ENCODE results near the gene ROR1.

ROR1 gene

GRCh38 chr1:63773815-63774616 lies at the start of gene ROR1:
Gene ROR1, plus strand, starts transcription at chr1:63774017.
- no peaks in the 10 kb centered on the region for H3K36me3 ChIP-seq (ENCODE audit: control insufficient read depth in 2 of 2, insufficient read depth in 1 of 2, low read length in 2 of 2)
- peak within 1 kb of the TSS; percentile 92 for H3K27ac ChIP-seq (ENCODE audit: extremely low read depth, low read depth, low read length)
- ChIA-PET CTCF (interaction anchor here (0.6 to 2.4 kb wide), 20 partner anchors 10 to 1463 kb away, joined by 3 to 10 read pairs (median 4); no protein-coding TSS in a partner anchor), POLR2A (interaction anchor here (0.6 kb wide), 1 partner anchor 757 kb away, joined by 4 read pairs; no protein-coding TSS in a partner anchor)
- H3K4me3 ChIP-seq (ENCODE audit: low read depth, low read length) = peak within 1 kb of the TSS; percentile 80
- H3K9me3 ChIP-seq (ENCODE audit: control insufficient read depth, insufficient read depth, low read depth, low read length) = no peaks in the 10 kb centered on the region
- H3K4me1 ChIP-seq (ENCODE audit: control insufficient read depth, insufficient read depth, low read length) = peaks cover 24% of the 10 kb centered on the region
- TF ChIP-seq ZNF354C (tag by site-specific recombination; IDR thresholded peaks at IDR 0.05; ENCODE audit: borderline replicate concordance, low read depth) = no peak
- TF ChIP-seq ZNF664 (tag by site-specific recombination; IDR thresholded peaks at IDR 0.05) = no peak
- 0 out of 2 replicates have a peak, but pooled peaks have one; percentile 12 for TF ChIP-seq GLI4 (tag by site-specific recombination; IDR thresholded peaks at IDR 0.05)
- TF ChIP-seq ZNF843 (tag by site-specific recombination; IDR thresholded peaks at IDR 0.05) = peak; percentile 78
- peak; percentile 83 for TF ChIP-seq PRDM1 (tag by site-specific recombination; IDR thresholded peaks at IDR 0.05)
- TF ChIP-seq ZSCAN30 (tag by site-specific recombination; IDR thresholded peaks at IDR 0.05) = peak; percentile 76
- no peak for TF ChIP-seq ZNF133 (tag by site-specific recombination; IDR thresholded peaks at IDR 0.05)
- TF ChIP-seq WT1 (tag by site-specific recombination; IDR thresholded peaks at IDR 0.05) = peak; percentile 64; the same call in 1 of the 2 replicates
- TF ChIP-seq, protein P1, sequence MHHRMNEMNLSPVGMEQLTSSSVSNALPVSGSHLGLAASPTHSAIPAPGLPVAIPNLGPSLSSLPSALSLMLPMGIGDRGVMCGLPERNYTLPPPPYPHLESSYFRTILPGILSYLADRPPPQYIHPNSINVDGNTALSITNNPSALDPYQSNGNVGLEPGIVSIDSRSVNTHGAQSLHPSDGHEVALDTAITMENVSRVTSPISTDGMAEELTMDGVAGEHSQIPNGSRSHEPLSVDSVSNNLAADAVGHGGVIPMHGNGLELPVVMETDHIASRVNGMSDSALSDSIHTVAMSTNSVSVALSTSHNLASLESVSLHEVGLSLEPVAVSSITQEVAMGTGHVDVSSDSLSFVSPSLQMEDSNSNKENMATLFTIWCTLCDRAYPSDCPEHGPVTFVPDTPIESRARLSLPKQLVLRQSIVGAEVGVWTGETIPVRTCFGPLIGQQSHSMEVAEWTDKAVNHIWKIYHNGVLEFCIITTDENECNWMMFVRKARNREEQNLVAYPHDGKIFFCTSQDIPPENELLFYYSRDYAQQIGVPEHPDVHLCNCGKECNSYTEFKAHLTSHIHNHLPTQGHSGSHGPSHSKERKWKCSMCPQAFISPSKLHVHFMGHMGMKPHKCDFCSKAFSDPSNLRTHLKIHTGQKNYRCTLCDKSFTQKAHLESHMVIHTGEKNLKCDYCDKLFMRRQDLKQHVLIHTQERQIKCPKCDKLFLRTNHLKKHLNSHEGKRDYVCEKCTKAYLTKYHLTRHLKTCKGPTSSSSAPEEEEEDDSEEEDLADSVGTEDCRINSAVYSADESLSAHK (tag by site-specific recombination; IDR thresholded peaks at IDR 0.05) = 0 out of 2 replicates have a peak, but pooled peaks have one; percentile 51
- TF ChIP-seq, protein P2, sequence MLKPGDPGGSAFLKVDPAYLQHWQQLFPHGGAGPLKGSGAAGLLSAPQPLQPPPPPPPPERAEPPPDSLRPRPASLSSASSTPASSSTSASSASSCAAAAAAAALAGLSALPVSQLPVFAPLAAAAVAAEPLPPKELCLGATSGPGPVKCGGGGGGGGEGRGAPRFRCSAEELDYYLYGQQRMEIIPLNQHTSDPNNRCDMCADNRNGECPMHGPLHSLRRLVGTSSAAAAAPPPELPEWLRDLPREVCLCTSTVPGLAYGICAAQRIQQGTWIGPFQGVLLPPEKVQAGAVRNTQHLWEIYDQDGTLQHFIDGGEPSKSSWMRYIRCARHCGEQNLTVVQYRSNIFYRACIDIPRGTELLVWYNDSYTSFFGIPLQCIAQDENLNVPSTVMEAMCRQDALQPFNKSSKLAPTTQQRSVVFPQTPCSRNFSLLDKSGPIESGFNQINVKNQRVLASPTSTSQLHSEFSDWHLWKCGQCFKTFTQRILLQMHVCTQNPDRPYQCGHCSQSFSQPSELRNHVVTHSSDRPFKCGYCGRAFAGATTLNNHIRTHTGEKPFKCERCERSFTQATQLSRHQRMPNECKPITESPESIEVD (tag by site-specific recombination; IDR thresholded peaks at IDR 0.05) = no peak
- no peak; the same call in 1 of the 2 replicates for TF ChIP-seq ZNF768 (tag by site-specific recombination; IDR thresholded peaks at IDR 0.05)
- no peak for TF ChIP-seq ZNF211 (tag by site-specific recombination; IDR thresholded peaks at IDR 0.05; ENCODE audit: low read depth)
- TF ChIP-seq ZNF776 (tag by site-specific recombination; IDR thresholded peaks at IDR 0.05; ENCODE audit: borderline replicate concordance) = no peak
- no peak for TF ChIP-seq ZNF184 (tag by site-specific recombination; IDR thresholded peaks at IDR 0.05)
- no peak for TF ChIP-seq SALL2 (tag by site-specific recombination; IDR thresholded peaks at IDR 0.05; ENCODE audit: borderline replicate concordance)
- no peak for TF ChIP-seq ZNF214 (tag by site-specific recombination; IDR thresholded peaks at IDR 0.05; ENCODE audit: borderline replicate concordance)
- peak; percentile 44 for TF ChIP-seq SCRT2 (tag by site-specific recombination; IDR thresholded peaks at IDR 0.05)
- no peak for TF ChIP-seq ZNF169 (tag by site-specific recombination; IDR thresholded peaks at IDR 0.05)
- TF ChIP-seq ZNF324 (tag by site-specific recombination; IDR thresholded peaks at IDR 0.05) = peak; percentile 19; the same call in 1 of the 2 replicates
- TF ChIP-seq KLF16 (tag by site-specific recombination; IDR thresholded peaks at IDR 0.05) = peak; percentile 68; the same call in 1 of the 2 replicates
- TF ChIP-seq ZFP69B (tag by site-specific recombination; IDR thresholded peaks at IDR 0.05) = peak; percentile 51; the same call in 1 of the 2 replicates
- TF ChIP-seq SP3 (tag by site-specific recombination; IDR thresholded peaks at IDR 0.05) = peak; percentile 33; the same call in 1 of the 2 replicates
- peak; percentile 32; the same call in 1 of the 2 replicates for TF ChIP-seq ZNF391 (tag by site-specific recombination; IDR thresholded peaks at IDR 0.05; ENCODE audit: borderline replicate concordance, low read depth)
- no peak for TF ChIP-seq KLF10 (tag by site-specific recombination; IDR thresholded peaks at IDR 0.05)
- TF ChIP-seq GFI1B (tag by site-specific recombination; IDR thresholded peaks at IDR 0.05) = no peak
- no peak for TF ChIP-seq ZNF596 (tag by site-specific recombination; IDR thresholded peaks at IDR 0.05)
- TF ChIP-seq ZNF529 (tag by site-specific recombination; IDR thresholded peaks at IDR 0.05; ENCODE audit: insufficient replicate concordance) = no peak
- TF ChIP-seq ZNF155 (tag by site-specific recombination; IDR thresholded peaks at IDR 0.05) = no peak
- TF ChIP-seq ZNF248 (tag by site-specific recombination; IDR thresholded peaks at IDR 0.05) = no peak
- no peak for TF ChIP-seq ZNF791 (tag by site-specific recombination; IDR thresholded peaks at IDR 0.05)
- TF ChIP-seq ZNF311 (tag by site-specific recombination; IDR thresholded peaks at IDR 0.05; ENCODE audit: borderline replicate concordance) = no peak
- no peak for TF ChIP-seq ZNF626 (tag by site-specific recombination; IDR thresholded peaks at IDR 0.05)
- TF ChIP-seq ZNF292 (tag by site-specific recombination; IDR thresholded peaks at IDR 0.05; ENCODE audit: borderline replicate concordance, low read depth) = no peak
- TF ChIP-seq, protein P3, sequence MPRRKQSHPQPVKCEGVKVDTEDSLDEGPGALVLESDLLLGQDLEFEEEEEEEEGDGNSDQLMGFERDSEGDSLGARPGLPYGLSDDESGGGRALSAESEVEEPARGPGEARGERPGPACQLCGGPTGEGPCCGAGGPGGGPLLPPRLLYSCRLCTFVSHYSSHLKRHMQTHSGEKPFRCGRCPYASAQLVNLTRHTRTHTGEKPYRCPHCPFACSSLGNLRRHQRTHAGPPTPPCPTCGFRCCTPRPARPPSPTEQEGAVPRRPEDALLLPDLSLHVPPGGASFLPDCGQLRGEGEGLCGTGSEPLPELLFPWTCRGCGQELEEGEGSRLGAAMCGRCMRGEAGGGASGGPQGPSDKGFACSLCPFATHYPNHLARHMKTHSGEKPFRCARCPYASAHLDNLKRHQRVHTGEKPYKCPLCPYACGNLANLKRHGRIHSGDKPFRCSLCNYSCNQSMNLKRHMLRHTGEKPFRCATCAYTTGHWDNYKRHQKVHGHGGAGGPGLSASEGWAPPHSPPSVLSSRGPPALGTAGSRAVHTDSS (tag by site-specific recombination; IDR thresholded peaks at IDR 0.05) = no peak

All from HEK293 (cell line).